Fibroblast of lung (primary cell): Measurements from ENCODE around the gene FAM53B. TPM values are rescaled to one million over a fixed set of nuclear protein-coding genes. Genes with fewer than 3 reads are reported as not detected.

Experiments
- DNase-seq, 2 donors: peaks; one replicate each; pipeline versions ENCODE4 v3.0.0 to v3.0.0-alpha.2; 2010; ENCODE audit warnings: low read depth in 2 of 2
- H2AFZ ChIP-seq: 2 replicates; pipeline ENCODE4 v1.5.1; 2012; ENCODE audit warnings: low read length, control low read depth, inconsistent platforms
- H3K27ac ChIP-seq: 2 replicates; pipeline ENCODE4 v1.5.1; 2011; ENCODE audit warnings: low read length, control low read depth; ENCODE audit not compliant: insufficient read depth
- H3K27me3 ChIP-seq: 2 replicates; pipeline ENCODE4 v1.5.1; 2011; ENCODE audit warnings: mild to moderate bottlenecking, low read length; ENCODE audit not compliant: control insufficient read depth, insufficient read depth
- H3K36me3 ChIP-seq: 2 replicates; pipeline ENCODE4 v1.5.1; 2011; ENCODE audit warnings: low read length; ENCODE audit not compliant: control insufficient read depth, insufficient read depth
- H3K4me1 ChIP-seq: 2 replicates; pipeline ENCODE4 v1.5.1; 2011; ENCODE audit warnings: low read length; ENCODE audit not compliant: control insufficient read depth, insufficient read depth; ENCODE audit errors: extremely low read depth
- H3K4me2 ChIP-seq: 2 replicates; pipeline ENCODE4 v1.5.1; 2011; ENCODE audit warnings: low read length, control low read depth; ENCODE audit not compliant: insufficient read depth; ENCODE audit errors: extremely low read depth
- H3K4me3 ChIP-seq, 4 experiments: fragments of 200-600 bp in 1 of 4; sonication (generic) in 1 of 4; replicated peaks in 1 of 4; 2 replicates each; pipeline ENCODE4 v1.5.1; 2011 to 2016; ENCODE audit warnings: low read length in 4 of 4, low read depth in 3 of 4, mild to moderate bottlenecking in 3 of 4, control low read depth in 2 of 4, inconsistent platforms in 1 of 4, mixed read lengths in 1 of 4; ENCODE audit not compliant: insufficient read depth in 1 of 4; ENCODE audit errors: control extremely low read depth in 1 of 4
- H3K79me2 ChIP-seq: 2 replicates; pipeline ENCODE4 v1.5.1; 2012; ENCODE audit warnings: mild to moderate bottlenecking, low read length, inconsistent platforms; ENCODE audit not compliant: control insufficient read depth, insufficient read depth
- H3K9ac ChIP-seq: 2 replicates; pipeline ENCODE4 v1.5.1; 2011; ENCODE audit warnings: mild to moderate bottlenecking, low read length, control low read depth; ENCODE audit not compliant: insufficient read depth
- H3K9me3 ChIP-seq: 2 replicates; pipeline ENCODE4 v1.5.1; 2012; ENCODE audit warnings: low read depth, low read length; ENCODE audit not compliant: control insufficient read depth, insufficient read depth
- H4K20me1 ChIP-seq: 2 replicates; pipeline ENCODE4 v1.5.1; 2011; ENCODE audit warnings: low read length; ENCODE audit not compliant: control insufficient read depth, insufficient read depth; ENCODE audit errors: extremely low read depth
- CTCF ChIP-seq, 2 donors: IDR thresholded peaks in 1 of 2; conservative IDR thresholded peaks in 1 of 2; 1 replicate in 1 of 2; 2 replicates in 1 of 2; pipeline ENCODE4 v1.5.1; 2011 to 2012; ENCODE audit warnings: low read length in 2 of 2, control low read depth in 1 of 2, inconsistent platforms in 1 of 2, low read depth in 1 of 2, mild to moderate bottlenecking in 1 of 2
- EZH2 ChIP-seq: IDR thresholded peaks from 2 replicates; pipeline ENCODE4 v1.5.1; 2012; ENCODE audit warnings: low read length, control low read depth, mild to moderate bottlenecking; ENCODE audit errors: missing control alignments
- polyA plus RNA-seq, 2 donors: library from polyadenylated mRNA; depleted of rRNA in 1 of 2; stranded (reverse) in 1 of 2; unstranded in 1 of 2; fragments of >200 nt; gene quantifications; 2 replicates each; pipeline ENCODE4 v1.2.1, GENCODE V29; 2011 to 2012; ENCODE audit warnings: missing spikeins in 1 of 2
- total RNA-seq: library from RNA; depleted of rRNA; stranded (reverse); fragments of >200 nt; gene quantifications from 2 replicates; pipeline ENCODE4 v1.2.1, GENCODE V29; 2014

FAM53B gene
- total and polyA plus RNA-seq, 2 donors (not counting 1 experiment from before 2014, with no cell fraction given), result 2.2 to 11.7 TPM

DNA sequence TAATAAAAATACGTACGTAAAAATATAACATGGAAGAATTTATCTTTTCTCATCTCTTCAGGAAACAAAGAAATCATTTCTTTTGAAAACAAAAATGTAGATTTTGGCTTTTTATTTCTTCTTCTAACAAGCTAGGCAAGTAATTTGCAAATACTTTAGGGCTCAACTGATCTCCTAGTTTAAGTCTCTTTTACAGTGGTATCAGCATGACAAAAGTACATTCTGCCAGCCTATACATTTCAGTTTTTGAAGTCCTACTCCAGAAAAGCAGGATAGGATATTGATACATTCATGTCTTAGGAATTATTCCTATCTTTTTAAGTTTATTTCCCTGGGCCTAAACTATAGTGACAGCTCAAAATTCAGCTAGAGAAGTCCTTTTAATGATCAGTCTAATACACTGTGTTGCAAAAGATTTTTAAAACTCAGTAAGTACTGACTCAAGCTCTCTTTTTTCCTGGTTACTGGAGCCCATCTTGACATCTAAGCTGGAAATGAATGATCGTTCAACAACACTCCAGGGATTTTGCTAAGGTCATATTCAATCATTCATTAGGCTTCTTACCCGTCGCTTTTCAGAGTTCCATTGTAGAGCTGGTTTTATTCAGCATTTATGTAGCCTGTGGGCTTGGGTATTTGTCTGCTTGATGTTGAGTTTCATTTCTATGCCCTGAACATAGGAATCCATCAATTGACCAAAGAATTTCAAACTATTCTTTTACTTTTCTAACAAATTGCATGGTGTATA lies 12.2 kb upstream of the FAM53B start:
- H4K20me1 ChIP-seq, result no peaks in the 10 kb centered on the region
- no peak overlapping the region for H3K9ac ChIP-seq
- no peaks in the 10 kb centered on the region for H3K79me2 ChIP-seq
- no peak overlapping the region for H3K4me3 ChIP-seq
- H3K4me2 ChIP-seq, result no peak overlapping the region
- no peak for DNase-seq
- H3K4me1 ChIP-seq, result no peaks in the 10 kb centered on the region
- H3K27me3 ChIP-seq, result no peaks in the 10 kb centered on the region
- no peaks in the 10 kb centered on the region for H3K9me3 ChIP-seq
- H2AFZ ChIP-seq, result no peak overlapping the region
- TF ChIP-seq CTCF (conservative IDR thresholded peaks at IDR 0.05 in 1 of 2, IDR thresholded peaks at IDR 0.05 in 1 of 2; ENCODE audit: low read depth in 1 of 2, low read length in 2 of 2) (no peak), EZH2 (no peak)
- peaks cover 4% of the 10 kb centered on the region for H3K36me3 ChIP-seq
- no peak overlapping the region for H3K27ac ChIP-seq

GRCh38 chr10:124755581-124755980 lies 11.4 kb upstream of the FAM53B start:
- Histone ChIP-seq H2AFZ (no peak overlapping the region), H3K79me2 (no peaks in the 10 kb centered on the region), H3K9me3 (no peaks in the 10 kb centered on the region), H3K27me3 (no peaks in the 10 kb centered on the region), H3K4me1 (no peaks in the 10 kb centered on the region), H3K27ac (no peak overlapping the region), H3K9ac (no peak overlapping the region), H3K36me3 (peaks cover 3% of the 10 kb centered on the region), H3K4me2 (no peak overlapping the region), H4K20me1 (no peaks in the 10 kb centered on the region), H3K4me3 (no peak overlapping the region)
- DNase-seq, result no peak
- no peak for TF ChIP-seq EZH2
- no peak for TF ChIP-seq CTCF (conservative IDR thresholded peaks at IDR 0.05 in 1 of 2, IDR thresholded peaks at IDR 0.05 in 1 of 2; ENCODE audit: low read depth in 1 of 2, low read length in 2 of 2)

- no peak for TF ChIP-seq CTCF (conservative IDR thresholded peaks at IDR 0.05 in 1 of 2, IDR thresholded peaks at IDR 0.05 in 1 of 2; ENCODE audit: low read depth in 1 of 2, low read length in 2 of 2)
- no peak for DNase-seq
Observed at GRCh38 chr10:124754227-124754626, 10.0 kb upstream of the FAM53B start.

More at GRCh38 chr10:124754227-124754626, 10.0 kb upstream of the FAM53B start:
- Histone ChIP-seq H3K9me3 (no peaks in the 10 kb centered on the region), H3K36me3 (peaks cover 1% of the 10 kb centered on the region), H3K79me2 (no peaks in the 10 kb centered on the region), H3K27me3 (no peaks in the 10 kb centered on the region), H3K9ac (no peak overlapping the region), H4K20me1 (no peaks in the 10 kb centered on the region), H3K27ac (no peak overlapping the region), H2AFZ (no peak overlapping the region), H3K4me1 (no peaks in the 10 kb centered on the region), H3K4me3 (no peak overlapping the region), H3K4me2 (no peak overlapping the region)
